BJ (cell line): ENCODE results near the gene GPR107. TPM values are rescaled to one million over a fixed set of nuclear protein-coding genes. Genes with fewer than 3 reads are reported as not detected.

Experiments used
- CTCF ChIA-PET: fragments of 350-600 bp; formaldehyde crosslinking; extraction: SDS; loops from one replicate; lab custom pipeline; 2021; ENCODE audit warnings: antibody characterized with exemption, inconsistent platforms; lab: Yijun Ruan, JAX
- POLR2A ChIA-PET: fragments of 300-600 bp; sonication (Branson Sonifier 250); formaldehyde crosslinking; extraction: SDS; loops from one replicate; lab custom pipeline; 2021; ENCODE audit warnings: antibody characterized with exemption; lab: Charles Lee
- DNase-seq: peaks from one replicate; pipeline ENCODE4 v3.0.0-alpha.2; 2011; ENCODE audit warnings: low read depth
- H3K27me3 ChIP-seq: 2 replicates; pipeline ENCODE4 v1.6.0; 2011; ENCODE audit warnings: low read length; ENCODE audit not compliant: control insufficient read depth, insufficient read depth
- H3K36me3 ChIP-seq: 2 replicates; pipeline ENCODE4 v1.5.1; 2011; ENCODE audit warnings: low read length; ENCODE audit not compliant: control insufficient read depth, insufficient read depth
- H3K4me3 ChIP-seq: 2 replicates; pipeline ENCODE4 v1.5.1; 2011; ENCODE audit warnings: low read depth, mild to moderate bottlenecking, control low read depth, low read length
- polyA plus RNA-seq: library from polyadenylated mRNA; depleted of rRNA; stranded (reverse); fragments of >200 nt; gene quantifications from 2 replicates; pipeline ENCODE4 v1.2.3, GENCODE V29; 2011
- TF ChIP-seq, protein P1 (sequence below): IDR thresholded peaks from 2 replicates; pipeline ENCODE4 v1.5.1; 2011; ENCODE audit warnings: low read depth, mild to moderate bottlenecking, control low read depth, inconsistent platforms, low read length, moderate library complexity; ENCODE audit not compliant: insufficient read depth

GPR107 gene
- polyA plus RNA-seq, 1 experiment, result 32.5 TPM

DNA sequence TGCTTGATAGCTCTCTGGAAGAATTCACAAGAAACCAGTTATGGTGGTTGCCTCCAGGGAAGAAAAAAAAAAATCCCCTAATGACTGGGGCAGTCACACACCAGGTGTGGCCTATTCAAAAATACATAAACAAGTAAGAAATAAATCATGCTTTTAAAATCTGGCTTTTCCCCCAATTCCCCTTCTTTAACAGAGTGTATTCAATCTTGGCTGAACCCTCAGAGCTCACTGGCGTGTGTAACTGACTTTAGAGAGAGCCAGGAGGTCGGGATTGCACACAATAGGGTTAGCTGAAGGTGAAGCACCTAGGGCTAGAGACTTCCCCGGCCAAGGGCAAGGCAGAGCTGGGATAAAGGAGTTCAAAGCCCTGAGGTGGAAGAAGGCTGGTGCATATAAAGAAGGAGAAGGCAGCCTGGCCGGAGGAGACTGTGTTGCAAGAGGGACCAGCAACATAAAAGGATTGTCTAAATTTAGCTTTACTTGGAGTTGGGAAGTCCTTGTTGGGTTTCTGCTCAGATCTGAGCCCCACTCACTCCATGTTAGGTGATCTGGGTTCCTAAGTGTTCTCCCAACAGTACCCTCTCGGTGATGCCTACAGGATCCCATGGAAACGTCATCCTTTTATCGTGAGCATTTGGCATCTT is 30.4 kb upstream of the GPR107 start:
- Histone ChIP-seq H3K27me3 (no peaks in the 10 kb centered on the region), H3K4me3 (no peak overlapping the region), H3K36me3 (no peaks in the 10 kb centered on the region)
- no peak for DNase-seq
- TF ChIP-seq, protein P1, sequence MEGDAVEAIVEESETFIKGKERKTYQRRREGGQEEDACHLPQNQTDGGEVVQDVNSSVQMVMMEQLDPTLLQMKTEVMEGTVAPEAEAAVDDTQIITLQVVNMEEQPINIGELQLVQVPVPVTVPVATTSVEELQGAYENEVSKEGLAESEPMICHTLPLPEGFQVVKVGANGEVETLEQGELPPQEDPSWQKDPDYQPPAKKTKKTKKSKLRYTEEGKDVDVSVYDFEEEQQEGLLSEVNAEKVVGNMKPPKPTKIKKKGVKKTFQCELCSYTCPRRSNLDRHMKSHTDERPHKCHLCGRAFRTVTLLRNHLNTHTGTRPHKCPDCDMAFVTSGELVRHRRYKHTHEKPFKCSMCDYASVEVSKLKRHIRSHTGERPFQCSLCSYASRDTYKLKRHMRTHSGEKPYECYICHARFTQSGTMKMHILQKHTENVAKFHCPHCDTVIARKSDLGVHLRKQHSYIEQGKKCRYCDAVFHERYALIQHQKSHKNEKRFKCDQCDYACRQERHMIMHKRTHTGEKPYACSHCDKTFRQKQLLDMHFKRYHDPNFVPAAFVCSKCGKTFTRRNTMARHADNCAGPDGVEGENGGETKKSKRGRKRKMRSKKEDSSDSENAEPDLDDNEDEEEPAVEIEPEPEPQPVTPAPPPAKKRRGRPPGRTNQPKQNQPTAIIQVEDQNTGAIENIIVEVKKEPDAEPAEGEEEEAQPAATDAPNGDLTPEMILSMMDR, result no peak
- POLR2A ChIA-PET, result no interaction called here
- CTCF ChIA-PET, result interaction anchor here (1.5 kb wide), 1 partner anchor 138 kb away, joined by 4 read pairs; no protein-coding TSS in a partner anchor

DNA sequence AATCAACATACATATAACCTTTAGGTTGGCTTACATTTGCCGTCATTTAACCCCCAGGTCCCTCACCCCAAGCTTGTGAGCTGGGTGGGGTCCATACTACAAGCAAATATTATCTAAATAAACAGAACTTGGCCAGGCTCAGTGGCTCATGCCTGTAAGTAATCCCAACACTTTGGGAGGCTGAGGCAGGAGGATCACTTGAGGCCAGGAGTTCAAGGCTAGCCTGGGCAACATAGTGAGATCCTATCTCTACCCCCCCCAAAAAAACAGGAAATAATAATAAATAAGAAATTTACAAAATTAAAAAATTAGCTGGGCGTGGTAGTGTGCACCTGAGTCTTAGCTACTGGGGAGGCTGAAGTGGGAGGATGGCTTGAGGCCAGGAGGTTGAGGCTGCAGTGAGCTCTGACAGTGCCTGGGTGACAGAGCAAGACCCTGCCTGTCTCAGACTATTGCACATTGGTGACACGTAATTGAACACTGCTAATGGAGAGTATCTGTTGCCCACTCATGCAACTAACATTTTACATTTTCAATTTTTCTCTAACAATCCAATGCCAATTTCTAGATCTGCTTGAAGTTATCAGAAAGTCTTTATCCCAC is 29.6 kb upstream of the GPR107 start:
- no peaks in the 10 kb centered on the region for H3K36me3 ChIP-seq
- H3K4me3 ChIP-seq, result no peak overlapping the region
- TF ChIP-seq, protein P1, result no peak
- CTCF ChIA-PET, result no interaction called here
- no peak for DNase-seq
- H3K27me3 ChIP-seq, result no peaks in the 10 kb centered on the region
- POLR2A ChIA-PET, result no interaction called here

DNA sequence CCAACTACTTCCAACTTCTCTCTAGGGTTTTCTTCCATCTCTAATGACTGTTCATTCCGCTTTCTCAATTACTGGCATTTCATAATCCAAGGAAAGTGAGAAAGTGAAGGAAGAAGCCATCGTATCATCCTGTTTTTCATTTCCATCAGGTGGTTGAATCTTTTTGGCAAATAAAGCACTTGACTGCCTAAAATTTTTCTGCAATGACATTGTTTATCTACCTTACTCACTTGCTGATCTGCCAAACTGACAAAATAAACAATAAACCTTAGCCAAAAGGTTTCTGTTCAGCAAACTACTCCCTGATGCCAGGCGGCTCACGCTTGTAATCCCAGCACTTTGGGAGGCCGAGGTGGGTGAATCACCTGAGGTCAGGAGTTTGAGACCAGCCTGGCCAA is 29.1 kb upstream of the GPR107 start:
- POLR2A ChIA-PET, result no interaction called here
- CTCF ChIA-PET, result no interaction called here
- Histone ChIP-seq H3K4me3 (no peak overlapping the region), H3K36me3 (no peaks in the 10 kb centered on the region), H3K27me3 (no peaks in the 10 kb centered on the region)
- no peak for DNase-seq
- TF ChIP-seq, protein P1, result no peak

DNA sequence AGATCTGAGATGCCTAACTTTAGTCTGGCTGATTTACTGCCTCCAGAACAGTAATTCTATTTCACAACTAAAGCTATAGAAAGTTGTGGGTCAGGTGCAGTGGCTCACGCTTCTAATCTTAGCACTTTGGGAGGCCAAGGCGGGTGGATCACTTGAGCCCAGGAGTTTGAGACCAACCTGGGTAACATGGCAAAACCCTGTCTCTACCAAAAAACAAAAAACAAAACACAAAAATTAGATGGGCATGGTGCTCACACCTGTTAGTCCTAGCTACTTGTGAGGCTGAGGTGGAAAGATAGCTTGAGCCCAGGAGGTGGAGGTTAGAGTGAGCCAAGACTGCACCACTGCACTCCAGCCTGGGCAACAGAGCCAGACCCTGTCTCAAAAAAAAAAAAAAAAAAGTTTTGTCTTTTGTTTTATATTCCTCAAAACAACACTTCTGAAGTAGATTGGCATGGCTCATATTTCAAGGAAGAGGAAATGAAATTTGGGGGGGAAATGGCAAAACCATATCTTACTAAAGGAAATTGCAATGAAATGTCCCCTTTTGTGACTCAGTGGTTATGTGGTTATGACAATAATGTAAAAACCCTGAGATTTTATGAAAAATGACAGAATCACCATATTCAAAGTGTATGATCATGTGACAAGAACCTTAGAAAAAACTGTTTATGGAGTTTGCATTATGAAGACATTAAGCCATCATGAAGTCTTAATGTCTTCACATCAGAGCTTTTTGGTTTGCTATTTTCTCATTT is 26.9 kb upstream of the GPR107 start:
- Histone ChIP-seq H3K27me3 (no peaks in the 10 kb centered on the region), H3K36me3 (no peaks in the 10 kb centered on the region), H3K4me3 (no peak overlapping the region)
- ChIA-PET CTCF (no interaction called here), POLR2A (no interaction called here)
- DNase-seq, result no peak
- TF ChIP-seq, protein P1, result no peak
